HepG2 (cell line): ENCODE measurements around the gene KLHDC8B. TPM values are rescaled to one million over a fixed set of nuclear protein-coding genes. Genes with fewer than 3 reads are reported as not detected.
A peak's percentile ranks its signal among the peaks of the same experiment; 100 is the strongest.

Experiments
- CREM ChIP-seq, 2 experiments: sonication (generic) in 1 of 2; formaldehyde crosslinking in 1 of 2; IDR thresholded peaks; 2 replicates each; pipeline versions ENCODE4 v1.4.0 to v1.6.1; 2016 to 2020; ENCODE audit warnings: antibody characterized with exemption in 1 of 2, mild to moderate bottlenecking in 1 of 2, missing genetic modification reagents in 1 of 2
- MYNN ChIP-seq: sonication (generic); formaldehyde crosslinking; IDR thresholded peaks from 2 replicates; pipeline ENCODE4 v1.4.0; 2020; ENCODE audit warnings: mild to moderate bottlenecking, low read depth, missing genetic modification reagents
- PAWR ChIP-seq: sonication (generic); formaldehyde crosslinking; IDR thresholded peaks from 2 replicates; pipeline ENCODE4 v1.4.0; 2020; ENCODE audit warnings: missing genetic modification reagents, mild to moderate bottlenecking, borderline replicate concordance
- RCOR2 ChIP-seq: IDR thresholded peaks from 2 replicates; pipeline ENCODE4 v1.6.1; 2016; ENCODE audit warnings: missing biosample characterization, missing genetic modification reagents
- SALL1 ChIP-seq: sonication (generic); formaldehyde crosslinking; IDR thresholded peaks from 2 replicates; pipeline ENCODE4 v1.8.0; 2022; ENCODE audit warnings: mild to moderate bottlenecking, missing genetic modification reagents
- SRSF9 ChIP-seq: fragments of 200-400 bp; formaldehyde crosslinking; IDR thresholded peaks from 2 replicates; pipeline ENCODE4 v1.6.1; 2018; ENCODE audit warnings: borderline replicate concordance, mild to moderate bottlenecking, low read depth, low read length; ENCODE audit not compliant: insufficient read depth, poor library complexity, severe bottlenecking
- TAF15 ChIP-seq: fragments of 200-400 bp; formaldehyde crosslinking; IDR thresholded peaks from one replicate; pipeline ENCODE4 v1.6.1; 2018; ENCODE audit warnings: mild to moderate bottlenecking, low read depth, low read length; ENCODE audit not compliant: poor library complexity, severe bottlenecking
- TEAD2 ChIP-seq: sonication (generic); formaldehyde crosslinking; IDR thresholded peaks from 2 replicates; pipeline ENCODE4 v1.9.0; 2021; ENCODE audit warnings: missing genetic modification reagents
- ZFP37 ChIP-seq: sonication (generic); formaldehyde crosslinking; IDR thresholded peaks from 2 replicates; pipeline ENCODE4 v1.4.0; 2020; ENCODE audit warnings: missing genetic modification reagents, borderline replicate concordance
- ZNF263 ChIP-seq: sonication (generic); formaldehyde crosslinking; IDR thresholded peaks from 2 replicates; pipeline ENCODE4 v1.4.0; 2020; ENCODE audit warnings: missing genetic modification reagents
- ZNF563 ChIP-seq: sonication (generic); formaldehyde crosslinking; IDR thresholded peaks from 2 replicates; pipeline ENCODE4 v1.8.0; 2022; ENCODE audit warnings: mild to moderate bottlenecking, moderate library complexity, missing genetic modification reagents
- ZNF678 ChIP-seq: sonication (generic); formaldehyde crosslinking; IDR thresholded peaks from 2 replicates; pipeline ENCODE4 v1.4.0; 2020; ENCODE audit warnings: mild to moderate bottlenecking, missing genetic modification reagents
- ZSCAN12 ChIP-seq: sonication (generic); formaldehyde crosslinking; IDR thresholded peaks from 2 replicates; pipeline ENCODE4 v1.9.0; 2021; ENCODE audit warnings: mild to moderate bottlenecking, missing genetic modification reagents
- polyA plus RNA-seq, 8 experiments: library from polyadenylated mRNA; depleted of rRNA in 3 of 8; stranded (reverse) in 7 of 8; unstranded in 1 of 8; fragments of >200 nt; fragmentation: Illumina TruSeq in 4 of 8; extraction: Trizol in 4 of 8; gene quantifications; 2 replicates each; pipeline versions ENCODE4 v1.2.1 to v1.2.3, GENCODE V29; 2011 to 2016; ENCODE audit warnings: low read depth in 4 of 8, missing spikeins in 1 of 8, mixed read lengths in 1 of 8; ENCODE audit not compliant: insufficient read depth in 1 of 8
- total RNA-seq, 5 experiments: library from RNA; depleted of rRNA; stranded (reverse); fragments of >200 nt; fragmentation: Illumina TruSeq; extraction: Trizol; gene quantifications; 2 replicates each; pipeline ENCODE4 v1.2.3, GENCODE V29; 2016; ENCODE audit warnings: low read depth in 1 of 5
- TF ChIP-seq, protein P1 (sequence below): sonication (generic); formaldehyde crosslinking; IDR thresholded peaks from 2 replicates; pipeline ENCODE4 v1.4.0; 2020; ENCODE audit warnings: missing genetic modification reagents
- TF ChIP-seq, protein P2 (sequence below): IDR thresholded peaks from 2 replicates; pipeline ENCODE4 v1.6.1; 2018; ENCODE audit warnings: missing genetic modification reagents
- TF ChIP-seq, protein P3 (sequence below): sonication (generic); formaldehyde crosslinking; conservative IDR thresholded peaks from 2 replicates; pipeline ENCODE4 v1.8.0; 2022; ENCODE audit warnings: mild to moderate bottlenecking, moderate library complexity, missing genetic modification reagents
- TF ChIP-seq, protein P4 (sequence below): sonication (generic); formaldehyde crosslinking; IDR thresholded peaks from 2 replicates; pipeline ENCODE4 v1.5.0; 2020; ENCODE audit warnings: mild to moderate bottlenecking, missing genetic modification reagents, borderline replicate concordance

KLHDC8B gene
- total and polyA plus RNA-seq, 2 of the 13 experiments (the other 11 are each of a cell fraction or from before 2014, with no cell fraction given), result 17.2 to 17.8 TPM

DNA sequence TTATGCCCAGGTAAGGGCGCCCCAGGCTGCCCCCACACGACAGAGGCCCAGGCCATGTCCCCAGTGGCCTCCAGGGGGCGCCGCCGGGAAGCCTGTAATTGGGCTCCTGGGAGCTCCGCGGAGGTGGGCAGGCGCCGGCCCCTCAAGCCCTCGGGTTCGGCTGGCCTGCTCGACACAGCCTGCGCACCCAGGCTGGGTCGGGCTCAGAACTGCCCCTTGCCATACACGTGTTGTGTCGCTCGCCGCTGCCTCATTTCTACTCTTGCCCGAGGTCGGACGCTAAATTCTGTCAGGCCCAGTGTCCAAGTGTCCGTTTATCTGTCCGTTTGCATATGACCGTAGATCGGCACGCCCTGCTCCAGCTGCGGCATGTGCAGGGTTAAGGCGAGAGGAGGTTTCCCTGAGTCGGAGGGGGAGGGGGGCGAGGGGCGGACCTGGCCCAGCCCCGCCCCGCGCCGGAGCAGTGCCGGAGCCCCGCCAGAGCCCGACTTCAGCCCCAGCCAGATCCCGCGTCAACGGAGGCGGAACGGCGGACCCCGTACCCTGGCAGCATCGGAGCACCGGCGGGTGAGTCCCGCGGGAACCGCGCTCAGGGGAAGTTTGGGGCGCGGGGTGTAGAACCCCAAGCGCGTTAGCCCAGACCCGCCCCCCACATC, at the start of gene KLHDC8B (continued):
- TF ChIP-seq, protein P1, sequence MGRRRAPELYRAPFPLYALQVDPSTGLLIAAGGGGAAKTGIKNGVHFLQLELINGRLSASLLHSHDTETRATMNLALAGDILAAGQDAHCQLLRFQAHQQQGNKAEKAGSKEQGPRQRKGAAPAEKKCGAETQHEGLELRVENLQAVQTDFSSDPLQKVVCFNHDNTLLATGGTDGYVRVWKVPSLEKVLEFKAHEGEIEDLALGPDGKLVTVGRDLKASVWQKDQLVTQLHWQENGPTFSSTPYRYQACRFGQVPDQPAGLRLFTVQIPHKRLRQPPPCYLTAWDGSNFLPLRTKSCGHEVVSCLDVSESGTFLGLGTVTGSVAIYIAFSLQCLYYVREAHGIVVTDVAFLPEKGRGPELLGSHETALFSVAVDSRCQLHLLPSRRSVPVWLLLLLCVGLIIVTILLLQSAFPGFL, result no peak
- TF ChIP-seq ZSCAN12 (CRISPR knock-in tag), result no peak
- no peak for TF ChIP-seq ZNF678 (CRISPR knock-in tag)
- no peak for TF ChIP-seq TEAD2
- no peak; the same call in none of the 2 replicates for TF ChIP-seq ZNF563 (CRISPR knock-in tag)
- TF ChIP-seq, protein P2, sequence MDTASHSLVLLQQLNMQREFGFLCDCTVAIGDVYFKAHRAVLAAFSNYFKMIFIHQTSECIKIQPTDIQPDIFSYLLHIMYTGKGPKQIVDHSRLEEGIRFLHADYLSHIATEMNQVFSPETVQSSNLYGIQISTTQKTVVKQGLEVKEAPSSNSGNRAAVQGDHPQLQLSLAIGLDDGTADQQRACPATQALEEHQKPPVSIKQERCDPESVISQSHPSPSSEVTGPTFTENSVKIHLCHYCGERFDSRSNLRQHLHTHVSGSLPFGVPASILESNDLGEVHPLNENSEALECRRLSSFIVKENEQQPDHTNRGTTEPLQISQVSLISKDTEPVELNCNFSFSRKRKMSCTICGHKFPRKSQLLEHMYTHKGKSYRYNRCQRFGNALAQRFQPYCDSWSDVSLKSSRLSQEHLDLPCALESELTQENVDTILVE (CRISPR knock-in tag), result peak; percentile 77; the same call in 1 of the 2 replicates
- TF ChIP-seq RCOR2 (CRISPR knock-in tag), result peak; percentile 55
- TF ChIP-seq SRSF9, result no peak
- TF ChIP-seq ZNF263, result peak; percentile 45; the same call in 1 of the 2 replicates
- TF ChIP-seq, protein P3, sequence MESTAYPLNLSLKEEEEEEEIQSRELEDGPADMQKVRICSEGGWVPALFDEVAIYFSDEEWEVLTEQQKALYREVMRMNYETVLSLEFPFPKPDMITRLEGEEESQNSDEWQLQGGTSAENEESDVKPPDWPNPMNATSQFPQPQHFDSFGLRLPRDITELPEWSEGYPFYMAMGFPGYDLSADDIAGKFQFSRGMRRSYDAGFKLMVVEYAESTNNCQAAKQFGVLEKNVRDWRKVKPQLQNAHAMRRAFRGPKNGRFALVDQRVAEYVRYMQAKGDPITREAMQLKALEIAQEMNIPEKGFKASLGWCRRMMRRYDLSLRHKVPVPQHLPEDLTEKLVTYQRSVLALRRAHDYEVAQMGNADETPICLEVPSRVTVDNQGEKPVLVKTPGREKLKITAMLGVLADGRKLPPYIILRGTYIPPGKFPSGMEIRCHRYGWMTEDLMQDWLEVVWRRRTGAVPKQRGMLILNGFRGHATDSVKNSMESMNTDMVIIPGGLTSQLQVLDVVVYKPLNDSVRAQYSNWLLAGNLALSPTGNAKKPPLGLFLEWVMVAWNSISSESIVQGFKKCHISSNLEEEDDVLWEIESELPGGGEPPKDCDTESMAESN (CRISPR knock-in tag), result peak; percentile 61
- no peak for TF ChIP-seq TAF15
- TF ChIP-seq SALL1 (CRISPR knock-in tag), result peak; percentile 87
- no peak for TF ChIP-seq PAWR (CRISPR knock-in tag)
- no peak for TF ChIP-seq CREM (IDR thresholded peaks at IDR 0.05)
- no peak for TF ChIP-seq CREM (CRISPR knock-in tag; IDR thresholded peaks at IDR 0.05)
- TF ChIP-seq ZFP37, result no peak
- TF ChIP-seq MYNN (CRISPR knock-in tag), result no peak
- TF ChIP-seq, protein P4, sequence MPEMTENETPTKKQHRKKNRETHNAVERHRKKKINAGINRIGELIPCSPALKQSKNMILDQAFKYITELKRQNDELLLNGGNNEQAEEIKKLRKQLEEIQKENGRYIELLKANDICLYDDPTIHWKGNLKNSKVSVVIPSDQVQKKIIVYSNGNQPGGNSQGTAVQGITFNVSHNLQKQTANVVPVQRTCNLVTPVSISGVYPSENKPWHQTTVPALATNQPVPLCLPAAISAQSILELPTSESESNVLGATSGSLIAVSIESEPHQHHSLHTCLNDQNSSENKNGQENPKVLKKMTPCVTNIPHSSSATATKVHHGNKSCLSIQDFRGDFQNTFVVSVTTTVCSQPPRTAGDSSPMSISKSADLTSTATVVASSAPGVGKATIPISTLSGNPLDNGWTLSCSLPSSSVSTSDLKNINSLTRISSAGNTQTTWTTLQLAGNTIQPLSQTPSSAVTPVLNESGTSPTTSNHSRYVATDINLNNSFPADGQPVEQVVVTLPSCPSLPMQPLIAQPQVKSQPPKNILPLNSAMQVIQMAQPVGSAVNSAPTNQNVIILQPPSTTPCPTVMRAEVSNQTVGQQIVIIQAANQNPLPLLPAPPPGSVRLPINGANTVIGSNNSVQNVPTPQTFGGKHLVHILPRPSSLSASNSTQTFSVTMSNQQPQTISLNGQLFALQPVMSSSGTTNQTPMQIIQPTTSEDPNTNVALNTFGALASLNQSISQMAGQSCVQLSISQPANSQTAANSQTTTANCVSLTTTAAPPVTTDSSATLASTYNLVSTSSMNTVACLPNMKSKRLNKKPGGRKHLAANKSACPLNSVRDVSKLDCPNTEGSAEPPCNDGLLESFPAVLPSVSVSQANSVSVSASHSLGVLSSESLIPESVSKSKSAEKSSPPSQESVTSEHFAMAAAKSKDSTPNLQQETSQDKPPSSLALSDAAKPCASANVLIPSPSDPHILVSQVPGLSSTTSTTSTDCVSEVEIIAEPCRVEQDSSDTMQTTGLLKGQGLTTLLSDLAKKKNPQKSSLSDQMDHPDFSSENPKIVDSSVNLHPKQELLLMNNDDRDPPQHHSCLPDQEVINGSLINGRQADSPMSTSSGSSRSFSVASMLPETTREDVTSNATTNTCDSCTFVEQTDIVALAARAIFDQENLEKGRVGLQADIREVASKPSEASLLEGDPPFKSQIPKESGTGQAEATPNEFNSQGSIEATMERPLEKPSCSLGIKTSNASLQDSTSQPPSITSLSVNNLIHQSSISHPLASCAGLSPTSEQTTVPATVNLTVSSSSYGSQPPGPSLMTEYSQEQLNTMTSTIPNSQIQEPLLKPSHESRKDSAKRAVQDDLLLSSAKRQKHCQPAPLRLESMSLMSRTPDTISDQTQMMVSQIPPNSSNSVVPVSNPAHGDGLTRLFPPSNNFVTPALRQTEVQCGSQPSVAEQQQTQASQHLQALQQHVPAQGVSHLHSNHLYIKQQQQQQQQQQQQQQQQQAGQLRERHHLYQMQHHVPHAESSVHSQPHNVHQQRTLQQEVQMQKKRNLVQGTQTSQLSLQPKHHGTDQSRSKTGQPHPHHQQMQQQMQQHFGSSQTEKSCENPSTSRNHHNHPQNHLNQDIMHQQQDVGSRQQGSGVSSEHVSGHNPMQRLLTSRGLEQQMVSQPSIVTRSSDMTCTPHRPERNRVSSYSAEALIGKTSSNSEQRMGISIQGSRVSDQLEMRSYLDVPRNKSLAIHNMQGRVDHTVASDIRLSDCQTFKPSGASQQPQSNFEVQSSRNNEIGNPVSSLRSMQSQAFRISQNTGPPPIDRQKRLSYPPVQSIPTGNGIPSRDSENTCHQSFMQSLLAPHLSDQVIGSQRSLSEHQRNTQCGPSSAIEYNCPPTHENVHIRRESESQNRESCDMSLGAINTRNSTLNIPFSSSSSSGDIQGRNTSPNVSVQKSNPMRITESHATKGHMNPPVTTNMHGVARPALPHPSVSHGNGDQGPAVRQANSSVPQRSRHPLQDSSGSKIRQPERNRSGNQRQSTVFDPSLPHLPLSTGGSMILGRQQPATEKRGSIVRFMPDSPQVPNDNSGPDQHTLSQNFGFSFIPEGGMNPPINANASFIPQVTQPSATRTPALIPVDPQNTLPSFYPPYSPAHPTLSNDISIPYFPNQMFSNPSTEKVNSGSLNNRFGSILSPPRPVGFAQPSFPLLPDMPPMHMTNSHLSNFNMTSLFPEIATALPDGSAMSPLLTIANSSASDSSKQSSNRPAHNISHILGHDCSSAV (CRISPR knock-in tag), result no peak
